Body of pancreas (tissue), 4 donors: ENCODE results near the gene PLPPR4. TPM values are rescaled to one million over a fixed set of nuclear protein-coding genes. Genes with fewer than 3 reads are reported as not detected.
"Not testable (repeated sequence)": the region's sequence is repeated elsewhere in the genome, so short reads cannot be mapped to it uniquely, and the experiment has no call there.

Source experiments
- ATAC-seq: fragments of 150-250 bp; one replicate; pipeline ENCODE4 v1.9.1; 2016
- DNase-seq, 4 donors: peaks; one replicate each; pipeline ENCODE4 v3.0.0-alpha.2; 2019
- H3K27ac ChIP-seq, 4 donors: fragments of 200-600 bp; sonication (generic); 1 replicate in 3 of 4; 2 replicates in 1 of 4; pipeline versions ENCODE4 v1.5.1 to v1.6.1; 2016 to 2019; ENCODE audit warnings: mild to moderate bottlenecking in 1 of 4, mixed read lengths in 1 of 4, moderate library complexity in 1 of 4
- H3K27me3 ChIP-seq, 2 donors: fragments of 200-600 bp; sonication (generic); one replicate each; pipeline ENCODE4 v1.6.0; 2016; ENCODE audit warnings: mild to moderate bottlenecking in 1 of 2
- H3K36me3 ChIP-seq, 2 donors: fragments of 200-600 bp; sonication (generic); replicated peaks in 1 of 2; 2 replicates each; pipeline ENCODE4 v1.5.1; 2016; ENCODE audit warnings: low read depth in 2 of 2; ENCODE audit not compliant: insufficient read depth in 1 of 2
- H3K4me1 ChIP-seq: fragments of 200-600 bp; sonication (generic); one replicate; pipeline ENCODE4 v1.6.0; 2016
- H3K4me3 ChIP-seq, 2 donors: fragments of 200-600 bp; sonication (generic); 1 replicate in 1 of 2; 2 replicates in 1 of 2; pipeline ENCODE4 v1.5.1; 2016 to 2019
- H3K9me3 ChIP-seq, 3 donors: fragments of 200-600 bp; sonication (generic); 1 replicate in 2 of 3; 2 replicates in 1 of 3; pipeline ENCODE4 v1.5.1; 2016
- POLR2A ChIP-seq, 3 donors: fragments of 450-650 bp; IDR thresholded peaks; one replicate each; pipeline ENCODE4 v1.6.1; 2016; ENCODE audit warnings: antibody characterized with exemption in 3 of 3, mild to moderate bottlenecking in 2 of 3
- WGBS, 2 donors: methylation state at CpG; one replicate each; pipeline ENCODE4 v1.1.5; 2017; 5-methylcytosine and 5-hydroxymethylcytosine counted together
- intact Hi-C: fragments of 100-400 bp; cut with DNase I; formaldehyde crosslinking; loops from one replicate; pipeline ENCODE4 v1.15.1; 2023
- total RNA-seq, 2 donors: library from RNA; depleted of rRNA; stranded (reverse); fragments of >200 nt; gene quantifications; one replicate each; pipeline ENCODE4 v1.1.0, GENCODE V29; 2016
- TF ChIP-seq, protein P1 (sequence below), 7 experiments: fragments of 450-650 bp in 4 of 7; fragments of 200-600 bp in 3 of 7; sonication (generic) in 3 of 7; IDR thresholded peaks; one replicate each; pipeline ENCODE4 v1.5.1; 2016 to 2019; ENCODE audit warnings: antibody characterized with exemption in 7 of 7

PLPPR4 gene
- total RNA-seq, 2 donors from 2014 or later, result 0.52 TPM; not detected in 1

DNA sequence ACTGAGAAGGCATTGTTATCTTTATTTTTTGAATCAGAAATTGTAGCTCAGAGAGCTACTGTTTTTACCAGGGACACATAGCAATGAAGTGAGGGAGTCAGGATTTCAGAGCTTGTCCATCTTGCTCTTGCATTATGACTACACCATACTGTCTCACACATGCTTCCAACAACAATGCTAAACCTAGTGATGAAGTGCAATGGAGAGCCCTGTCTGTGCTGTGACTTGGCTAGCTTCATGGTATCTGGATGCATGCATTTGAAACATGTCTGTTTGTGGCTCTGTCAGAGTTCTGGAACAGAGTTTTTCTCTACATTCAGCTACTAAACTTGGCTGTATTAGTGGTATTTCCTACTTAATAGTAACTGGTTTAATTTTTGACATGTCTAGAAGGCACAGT lies 7.0 kb downstream of the PLPPR4 start:
- no peaks in the 10 kb centered on the region for H3K36me3 ChIP-seq
- H3K4me1 ChIP-seq, result no peaks in the 10 kb centered on the region
- no peaks in the 10 kb centered on the region for H3K27me3 ChIP-seq
- H3K9me3 ChIP-seq, result no peaks in the 10 kb centered on the region
- TF ChIP-seq, protein P1, sequence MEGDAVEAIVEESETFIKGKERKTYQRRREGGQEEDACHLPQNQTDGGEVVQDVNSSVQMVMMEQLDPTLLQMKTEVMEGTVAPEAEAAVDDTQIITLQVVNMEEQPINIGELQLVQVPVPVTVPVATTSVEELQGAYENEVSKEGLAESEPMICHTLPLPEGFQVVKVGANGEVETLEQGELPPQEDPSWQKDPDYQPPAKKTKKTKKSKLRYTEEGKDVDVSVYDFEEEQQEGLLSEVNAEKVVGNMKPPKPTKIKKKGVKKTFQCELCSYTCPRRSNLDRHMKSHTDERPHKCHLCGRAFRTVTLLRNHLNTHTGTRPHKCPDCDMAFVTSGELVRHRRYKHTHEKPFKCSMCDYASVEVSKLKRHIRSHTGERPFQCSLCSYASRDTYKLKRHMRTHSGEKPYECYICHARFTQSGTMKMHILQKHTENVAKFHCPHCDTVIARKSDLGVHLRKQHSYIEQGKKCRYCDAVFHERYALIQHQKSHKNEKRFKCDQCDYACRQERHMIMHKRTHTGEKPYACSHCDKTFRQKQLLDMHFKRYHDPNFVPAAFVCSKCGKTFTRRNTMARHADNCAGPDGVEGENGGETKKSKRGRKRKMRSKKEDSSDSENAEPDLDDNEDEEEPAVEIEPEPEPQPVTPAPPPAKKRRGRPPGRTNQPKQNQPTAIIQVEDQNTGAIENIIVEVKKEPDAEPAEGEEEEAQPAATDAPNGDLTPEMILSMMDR (IDR thresholded peaks at IDR 0.05), result no peak
- TF ChIP-seq POLR2A (IDR thresholded peaks at IDR 0.05), result no peak
- DNase-seq, result no peak
- H3K27ac ChIP-seq, result no peak overlapping the region
- intact Hi-C loops, result no loop called here
- no peak for ATAC-seq
- no peak overlapping the region for H3K4me3 ChIP-seq

DNA sequence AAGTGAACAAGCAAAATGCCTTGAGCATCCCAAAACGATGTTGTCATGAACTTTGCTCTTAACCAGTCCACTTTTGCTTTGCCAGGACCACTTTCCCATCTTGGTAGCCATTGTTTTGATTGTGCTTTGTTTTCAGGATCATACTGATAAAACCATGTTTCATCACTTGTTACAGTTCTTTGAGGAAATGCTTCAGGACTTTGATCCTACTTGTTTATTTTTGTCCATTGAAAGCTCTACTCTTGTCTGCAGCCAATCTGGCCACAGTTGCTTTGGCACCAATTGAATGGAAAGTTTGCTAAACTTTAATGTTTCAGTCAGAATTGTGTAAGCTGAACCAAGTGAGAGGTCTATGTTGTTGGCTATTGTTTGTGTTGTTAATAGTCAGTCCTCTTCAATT lies 12.8 kb downstream of the PLPPR4 start:
- no peak for TF ChIP-seq POLR2A (IDR thresholded peaks at IDR 0.05)
- TF ChIP-seq, protein P1 (IDR thresholded peaks at IDR 0.05), result no peak
- Histone ChIP-seq H3K27ac (no peak overlapping the region), H3K36me3 (no peaks in the 10 kb centered on the region), H3K4me1 (no peaks in the 10 kb centered on the region), H3K9me3 (no peaks in the 10 kb centered on the region), H3K4me3 (no peak overlapping the region), H3K27me3 (no peaks in the 10 kb centered on the region)
- 45 to 55% methylated on average over 1 of the region's 1 CpG for WGBS, 2 donors
- DNase-seq (no peak), ATAC-seq (no peak)
- intact Hi-C loops, result no loop called here

DNA sequence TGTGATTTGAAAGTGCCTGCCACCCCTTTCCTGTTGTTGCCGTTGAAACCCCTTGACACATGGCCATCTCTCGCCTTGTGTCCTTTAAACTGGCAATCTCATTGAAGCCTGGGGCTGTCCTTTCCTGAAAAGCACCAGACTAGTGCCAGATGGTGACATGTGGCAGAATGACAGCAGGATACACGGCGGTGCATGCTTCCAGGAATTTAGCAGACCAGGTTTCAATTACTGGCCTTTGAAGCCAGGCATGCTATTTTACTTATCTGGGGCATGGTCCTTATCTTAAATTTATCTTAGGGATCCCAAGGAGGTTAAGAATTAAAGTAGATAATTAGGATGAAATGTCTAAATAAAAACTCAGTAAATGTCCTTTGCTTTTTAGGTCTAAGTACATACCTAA lies 15.2 kb downstream of the PLPPR4 start:
- DNase-seq (no peak), ATAC-seq (no peak)
- Histone ChIP-seq H3K4me1 (no peaks in the 10 kb centered on the region), H3K4me3 (no peak overlapping the region), H3K9me3 (no peaks in the 10 kb centered on the region), H3K27me3 (no peaks in the 10 kb centered on the region), H3K36me3 (no peaks in the 10 kb centered on the region), H3K27ac (no peak overlapping the region)
- intact Hi-C loops, result no loop called here
- no peak for TF ChIP-seq POLR2A (IDR thresholded peaks at IDR 0.05)
- TF ChIP-seq, protein P1 (IDR thresholded peaks at IDR 0.05), result no peak
- WGBS, 2 donors, result 39 to 40% methylated on average over 4 of the region's 4 CpGs

DNA sequence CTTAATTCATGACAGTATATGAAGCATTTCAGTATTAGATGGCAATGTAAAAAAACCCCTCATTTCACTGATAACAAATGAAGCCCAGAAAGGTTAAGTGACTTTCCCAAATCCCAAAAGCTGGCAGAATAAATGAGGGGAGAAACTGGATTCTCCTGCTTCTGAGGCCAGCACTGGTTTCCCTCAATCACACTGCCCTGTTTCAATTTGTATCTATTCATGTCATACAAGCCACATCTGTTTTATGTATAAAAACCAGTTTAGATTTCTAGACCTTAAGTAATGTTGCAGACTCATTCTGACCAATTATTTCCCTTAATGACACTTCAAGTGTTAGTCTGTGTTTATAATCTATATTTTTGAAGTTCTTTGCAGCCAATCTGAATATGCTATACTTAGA lies 16.8 kb downstream of the PLPPR4 start:
- no peak overlapping the region for H3K27ac ChIP-seq
- H3K27me3 ChIP-seq, result no peaks in the 10 kb centered on the region
- ATAC-seq (no peak), DNase-seq (no peak)
- no peak for TF ChIP-seq POLR2A (IDR thresholded peaks at IDR 0.05)
- TF ChIP-seq, protein P1 (IDR thresholded peaks at IDR 0.05), result no peak
- H3K9me3 ChIP-seq, result no peaks in the 10 kb centered on the region
- no peaks in the 10 kb centered on the region for H3K4me1 ChIP-seq
- H3K36me3 ChIP-seq, result no peaks in the 10 kb centered on the region
- intact Hi-C loops, result no loop called here
- no peak overlapping the region for H3K4me3 ChIP-seq

DNA sequence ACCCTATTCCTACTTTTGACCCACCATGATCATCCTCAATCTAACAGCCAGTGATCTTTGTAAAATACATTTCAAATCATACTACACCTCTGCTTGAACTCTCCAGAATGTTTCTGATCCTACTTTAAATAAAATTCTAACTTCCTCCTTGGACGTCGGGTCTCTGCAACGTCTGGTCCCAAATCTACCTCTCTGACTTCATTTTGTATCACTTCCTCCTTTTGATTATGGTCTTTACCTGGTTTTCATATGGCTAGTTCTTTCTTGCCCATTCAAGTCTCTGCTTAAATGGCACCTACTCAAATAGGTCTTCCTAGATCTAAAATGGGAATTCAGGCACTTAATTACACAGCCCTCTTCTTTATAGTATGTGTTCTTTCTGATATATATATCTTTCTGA lies 18.2 kb downstream of the PLPPR4 start:
- H3K4me1 ChIP-seq, result no peaks in the 10 kb centered on the region
- H3K36me3 ChIP-seq, result no peaks in the 10 kb centered on the region
- no peak overlapping the region for H3K27ac ChIP-seq
- H3K9me3 ChIP-seq, result no peaks in the 10 kb centered on the region
- intact Hi-C loops, result no loop called here
- no peaks in the 10 kb centered on the region for H3K27me3 ChIP-seq
- ATAC-seq, result no peak
- no peak overlapping the region for H3K4me3 ChIP-seq
- no peak for DNase-seq
- no peak for TF ChIP-seq POLR2A (IDR thresholded peaks at IDR 0.05)
- TF ChIP-seq, protein P1 (IDR thresholded peaks at IDR 0.05), result no peak
- WGBS, 2 donors, result 33 to 36% methylated on average over 3 of the region's 3 CpGs

DNA sequence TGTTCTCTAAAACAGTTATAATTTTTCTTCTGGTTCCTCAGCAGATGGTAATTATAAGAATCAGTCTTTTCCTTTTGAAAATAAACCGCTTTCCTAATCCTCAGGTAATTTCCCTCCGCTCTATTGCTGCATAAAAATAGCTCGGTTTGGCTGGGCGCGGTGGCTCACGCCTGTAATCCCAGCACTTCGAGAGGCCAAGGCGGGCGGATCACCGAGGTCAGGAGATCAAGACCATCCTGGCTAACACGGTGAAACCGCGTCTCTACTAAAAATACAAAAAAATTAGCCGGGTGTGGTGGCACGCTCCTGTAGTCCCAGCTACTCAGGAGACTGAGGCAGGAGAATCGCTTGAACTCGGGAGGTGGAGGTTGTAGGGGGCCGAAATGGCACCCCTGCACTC lies 19.2 kb downstream of the PLPPR4 start:
- H3K27me3 ChIP-seq, H3K27ac ChIP-seq, H3K4me1 ChIP-seq, H3K4me3 ChIP-seq, DNase-seq, intact Hi-C loops, H3K36me3 ChIP-seq, ATAC-seq, H3K9me3 ChIP-seq: not testable (repeated sequence)
- WGBS, 2 donors, result 87 to 88% methylated on average over 18 of the region's 18 CpGs
